Loucy (cell line): ENCODE data around the gene UBL4A.

Source experiments
- EZH2phosphoT487 ChIP-seq: fragments of 200-600 bp; IDR thresholded peaks from 2 replicates; pipeline ENCODE4 v1.6.1; 2018; ENCODE audit warnings: antibody characterized with exemption, mild to moderate bottlenecking, moderate library complexity, borderline replicate concordance
- TF ChIP-seq, protein P1 (sequence below): fragments of 200-600 bp; sonication (generic); conservative IDR thresholded peaks from 2 replicates; pipeline ENCODE4 v1.5.1; 2014; ENCODE audit warnings: mild to moderate bottlenecking, antibody characterized with exemption, low read length

DNA sequence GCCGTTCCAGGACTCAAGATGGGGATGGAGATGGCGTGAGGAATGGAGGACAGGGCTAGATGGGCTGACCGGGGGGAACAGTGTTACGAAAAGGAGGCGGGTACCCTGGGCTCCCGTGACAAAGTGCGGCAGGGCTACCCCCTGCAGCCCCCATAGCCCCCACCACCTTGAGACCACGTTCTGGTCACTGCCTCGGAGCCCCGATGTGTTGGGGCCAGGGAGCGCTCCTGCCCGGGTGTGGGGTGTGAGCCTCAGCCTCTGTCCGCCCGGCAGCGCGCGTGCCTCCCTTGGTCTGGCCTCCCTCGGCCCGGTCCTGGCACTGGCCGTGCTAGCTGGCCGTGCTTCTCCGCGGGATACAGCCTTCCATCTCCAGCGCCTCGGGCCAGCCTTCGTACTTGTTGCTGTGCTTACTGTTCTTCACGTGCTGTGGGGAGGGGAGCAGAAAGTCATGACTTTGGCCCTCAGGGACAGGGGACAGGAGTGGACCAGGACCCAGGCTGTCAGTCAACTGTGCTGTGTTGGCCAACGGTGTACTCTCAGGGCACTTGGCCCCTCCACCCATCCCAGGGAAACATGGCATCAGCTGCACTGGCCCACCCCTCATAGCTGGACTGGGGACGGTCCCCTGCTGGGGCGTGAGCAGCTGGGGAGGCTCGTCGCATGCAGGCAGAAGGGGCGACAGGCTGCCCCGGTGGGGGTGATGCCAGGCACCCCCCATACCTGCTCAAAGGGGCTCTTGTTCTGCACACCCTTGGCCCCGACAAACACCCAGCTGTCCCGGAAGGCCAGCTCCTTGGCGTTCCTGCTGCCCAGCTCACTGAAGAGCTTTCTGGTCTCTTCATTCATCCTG is 20.3 kb upstream of the UBL4A start:
- TF ChIP-seq, protein P1, sequence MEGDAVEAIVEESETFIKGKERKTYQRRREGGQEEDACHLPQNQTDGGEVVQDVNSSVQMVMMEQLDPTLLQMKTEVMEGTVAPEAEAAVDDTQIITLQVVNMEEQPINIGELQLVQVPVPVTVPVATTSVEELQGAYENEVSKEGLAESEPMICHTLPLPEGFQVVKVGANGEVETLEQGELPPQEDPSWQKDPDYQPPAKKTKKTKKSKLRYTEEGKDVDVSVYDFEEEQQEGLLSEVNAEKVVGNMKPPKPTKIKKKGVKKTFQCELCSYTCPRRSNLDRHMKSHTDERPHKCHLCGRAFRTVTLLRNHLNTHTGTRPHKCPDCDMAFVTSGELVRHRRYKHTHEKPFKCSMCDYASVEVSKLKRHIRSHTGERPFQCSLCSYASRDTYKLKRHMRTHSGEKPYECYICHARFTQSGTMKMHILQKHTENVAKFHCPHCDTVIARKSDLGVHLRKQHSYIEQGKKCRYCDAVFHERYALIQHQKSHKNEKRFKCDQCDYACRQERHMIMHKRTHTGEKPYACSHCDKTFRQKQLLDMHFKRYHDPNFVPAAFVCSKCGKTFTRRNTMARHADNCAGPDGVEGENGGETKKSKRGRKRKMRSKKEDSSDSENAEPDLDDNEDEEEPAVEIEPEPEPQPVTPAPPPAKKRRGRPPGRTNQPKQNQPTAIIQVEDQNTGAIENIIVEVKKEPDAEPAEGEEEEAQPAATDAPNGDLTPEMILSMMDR = no peak
- no peak for TF ChIP-seq EZH2phosphoT487
